IPS DF 6.9 (cell line): ENCODE results near the gene BSND.
A peak's percentile ranks its signal among the peaks of the same experiment; 100 is the strongest.

Experiments used
- DNase-seq: peaks from one replicate; pipeline ENCODE4 v3.0.0-alpha.2; 2013; ENCODE audit warnings: low read depth, low spot score
- H3K27ac ChIP-seq: one replicate; pipeline ENCODE4 v1.5.1; 2013; ENCODE audit warnings: low read length, control low read depth
- H3K27me3 ChIP-seq: 2 replicates; pipeline ENCODE4 v1.6.1; 2013; ENCODE audit warnings: mild to moderate bottlenecking, low read length; ENCODE audit not compliant: control insufficient read depth, insufficient read depth
- H3K36me3 ChIP-seq: 2 replicates; pipeline ENCODE4 v1.6.1; 2013; ENCODE audit warnings: low read length; ENCODE audit not compliant: control insufficient read depth, insufficient read depth
- H3K4me1 ChIP-seq: 2 replicates; pipeline ENCODE4 v1.6.1; 2013; ENCODE audit warnings: low read length; ENCODE audit not compliant: control insufficient read depth, insufficient read depth
- H3K4me3 ChIP-seq: 2 replicates; pipeline ENCODE4 v1.5.1; 2013; ENCODE audit warnings: mild to moderate bottlenecking, low read length
- H3K9me3 ChIP-seq: 2 replicates; pipeline ENCODE4 v1.6.1; 2013; ENCODE audit warnings: low read length, inconsistent platforms; ENCODE audit not compliant: control insufficient read depth, insufficient read depth
- WGBS: extraction: QIAGEN DNeasy Blood & Tissue Kit; methylation state at CpG from one replicate; pipeline ENCODE4 v1.1.7; 2013; ENCODE audit warnings: mixed read lengths, missing lambda C conversion rate; ENCODE audit not compliant: insufficient read length, insufficient coverage; 5-methylcytosine and 5-hydroxymethylcytosine counted together

The BSND gene

GRCh38 chr1:54998677-54999076 is at the start of gene BSND:
Gene BSND (plus strand): TSS chr1:54998933. CDS start chr1:54999187, 254 bp downstream.
- no peaks in the 10 kb centered on the region for H3K9me3 ChIP-seq
- no CpG with 5 or more reads among the region's 7 CpGs for WGBS
- no peaks in the 10 kb centered on the region for H3K36me3 ChIP-seq
- H3K4me3 ChIP-seq = no peak within 1 kb of the TSS
- H3K27ac ChIP-seq = no peak within 1 kb of the TSS
- H3K27me3 ChIP-seq = peaks cover 21% of the 10 kb centered on the region
- no peak for DNase-seq
- H3K4me1 ChIP-seq = peaks cover 12% of the 10 kb centered on the region; the same call in 1 of the 2 replicates

- H3K4me3 ChIP-seq = no peak overlapping the region
- peaks cover 5% of the 10 kb centered on the region for H3K4me1 ChIP-seq
- H3K36me3 ChIP-seq = no peaks in the 10 kb centered on the region
- no peaks in the 10 kb centered on the region for H3K9me3 ChIP-seq
- WGBS = no CpG with 5 or more reads among the region's 4 CpGs
- DNase-seq = no peak
- no peak overlapping the region for H3K27ac ChIP-seq
- H3K27me3 ChIP-seq = no peaks in the 10 kb centered on the region
These were observed 49.7 kb upstream of the BSND start for GRCh38 chr1:54949053-54949452.

GRCh38 chr1:54950006-54950368 is 48.7 kb upstream of the BSND start:
- H3K9me3 ChIP-seq = no peaks in the 10 kb centered on the region
- H3K4me3 ChIP-seq = no peak overlapping the region
- H3K36me3 ChIP-seq = no peaks in the 10 kb centered on the region
- no peak overlapping the region for H3K27ac ChIP-seq
- H3K4me1 ChIP-seq = peaks cover 5% of the 10 kb centered on the region
- DNase-seq = no peak
- WGBS = no CpG with 5 or more reads among the region's 6 CpGs
- no peaks in the 10 kb centered on the region for H3K27me3 ChIP-seq

- H3K27me3 ChIP-seq = no peaks in the 10 kb centered on the region
- no peaks in the 10 kb centered on the region for H3K36me3 ChIP-seq
- H3K4me3 ChIP-seq = no peak overlapping the region
- H3K9me3 ChIP-seq = no peaks in the 10 kb centered on the region
- peak; percentile 75 for DNase-seq
- WGBS = no CpG with 5 or more reads among the region's 27 CpGs
- H3K27ac ChIP-seq = no peak overlapping the region
- peaks cover 5% of the 10 kb centered on the region for H3K4me1 ChIP-seq
These were observed 48.2 kb upstream of the BSND start for GRCh38 chr1:54950369-54951163.

- peaks cover 3% of the 10 kb centered on the region for H3K4me1 ChIP-seq
- H3K27me3 ChIP-seq = no peaks in the 10 kb centered on the region
- H3K36me3 ChIP-seq = no peaks in the 10 kb centered on the region
- H3K4me3 ChIP-seq = no peak overlapping the region
- DNase-seq = no peak
- no CpG with 5 or more reads among the region's 4 CpGs for WGBS
- no peaks in the 10 kb centered on the region for H3K9me3 ChIP-seq
- no peak overlapping the region for H3K27ac ChIP-seq
These were observed 46.9 kb upstream of the BSND start for GRCh38 chr1:54951810-54952226.

- no peak overlapping the region for H3K4me3 ChIP-seq
- no peak for DNase-seq
- no peaks in the 10 kb centered on the region for H3K27me3 ChIP-seq
- H3K4me1 ChIP-seq = peaks cover 3% of the 10 kb centered on the region
- H3K36me3 ChIP-seq = no peaks in the 10 kb centered on the region
- H3K27ac ChIP-seq = no peak overlapping the region
- no CpG with 5 or more reads among the region's 4 CpGs for WGBS
- H3K9me3 ChIP-seq = no peaks in the 10 kb centered on the region; the same call in 1 of the 2 replicates
These were observed 45.6 kb upstream of the BSND start for GRCh38 chr1:54952950-54953718.

- Histone ChIP-seq H3K27ac (no peak overlapping the region), H3K27me3 (no peaks in the 10 kb centered on the region), H3K4me1 (peaks cover 3% of the 10 kb centered on the region), H3K4me3 (no peak overlapping the region), H3K36me3 (no peaks in the 10 kb centered on the region), H3K9me3 (no peaks in the 10 kb centered on the region; the same call in 1 of the 2 replicates)
- no peak for DNase-seq
- no CpG with 5 or more reads among the region's 3 CpGs for WGBS
These were observed 44.9 kb upstream of the BSND start for GRCh38 chr1:54953846-54954245.

- Histone ChIP-seq H3K36me3 (no peaks in the 10 kb centered on the region), H3K27me3 (no peaks in the 10 kb centered on the region), H3K4me3 (no peak overlapping the region), H3K4me1 (peaks cover 2% of the 10 kb centered on the region), H3K27ac (no peak overlapping the region), H3K9me3 (no peaks in the 10 kb centered on the region; the same call in 1 of the 2 replicates)
- DNase-seq = no peak
- no CpG with 5 or more reads among the region's 1 CpG for WGBS
These were observed 43.4 kb upstream of the BSND start for GRCh38 chr1:54955359-54955758.

- Histone ChIP-seq H3K4me3 (no peak overlapping the region), H3K36me3 (no peaks in the 10 kb centered on the region), H3K27ac (no peak overlapping the region), H3K4me1 (no peaks in the 10 kb centered on the region; the same call in 1 of the 2 replicates), H3K9me3 (no peaks in the 10 kb centered on the region; the same call in 1 of the 2 replicates), H3K27me3 (no peaks in the 10 kb centered on the region)
- DNase-seq = no peak
- no CpG with 5 or more reads among the region's 4 CpGs for WGBS
These were observed 42.0 kb upstream of the BSND start for GRCh38 chr1:54956726-54957125.

GRCh38 chr1:54959241-54959640 is 39.5 kb upstream of the BSND start:
- DNase-seq = no peak
- no CpG with 5 or more reads among the region's 3 CpGs for WGBS
- peaks cover 2% of the 10 kb centered on the region; the same call in 1 of the 2 replicates for H3K4me1 ChIP-seq

More at GRCh38 chr1:54959241-54959640, 39.5 kb upstream of the BSND start:
- H3K27ac ChIP-seq = no peak overlapping the region
- H3K4me3 ChIP-seq = no peak overlapping the region
- H3K9me3 ChIP-seq = no peaks in the 10 kb centered on the region; the same call in 1 of the 2 replicates
- no peaks in the 10 kb centered on the region for H3K36me3 ChIP-seq
- H3K27me3 ChIP-seq = no peaks in the 10 kb centered on the region
